ENCODE data around the gene CCDC110.

The CCDC110 gene

DNA sequence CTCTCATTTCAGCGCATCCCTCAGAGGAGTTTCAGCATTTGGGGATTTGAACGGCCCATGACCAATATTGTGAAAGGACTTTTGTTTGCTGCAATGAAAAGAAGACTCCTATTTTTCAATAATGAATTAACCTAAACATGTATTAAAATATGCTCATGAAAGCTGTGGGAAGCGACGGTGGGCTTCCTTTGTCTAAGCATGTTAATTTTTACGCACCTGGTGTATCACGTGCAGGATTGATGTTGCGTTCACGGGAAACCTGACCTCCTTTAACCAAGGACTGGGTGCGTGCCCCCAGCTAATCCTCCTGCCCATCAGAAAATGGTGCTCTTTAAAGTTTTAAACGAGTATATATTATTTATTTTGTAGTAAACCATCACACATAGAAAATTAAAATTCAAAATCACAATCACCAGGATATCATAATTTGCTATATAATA, 590 bp upstream of the CCDC110 start:
- DNase-seq (ENCODE audit: low read depth in 3 of 3) = no peak

DNA sequence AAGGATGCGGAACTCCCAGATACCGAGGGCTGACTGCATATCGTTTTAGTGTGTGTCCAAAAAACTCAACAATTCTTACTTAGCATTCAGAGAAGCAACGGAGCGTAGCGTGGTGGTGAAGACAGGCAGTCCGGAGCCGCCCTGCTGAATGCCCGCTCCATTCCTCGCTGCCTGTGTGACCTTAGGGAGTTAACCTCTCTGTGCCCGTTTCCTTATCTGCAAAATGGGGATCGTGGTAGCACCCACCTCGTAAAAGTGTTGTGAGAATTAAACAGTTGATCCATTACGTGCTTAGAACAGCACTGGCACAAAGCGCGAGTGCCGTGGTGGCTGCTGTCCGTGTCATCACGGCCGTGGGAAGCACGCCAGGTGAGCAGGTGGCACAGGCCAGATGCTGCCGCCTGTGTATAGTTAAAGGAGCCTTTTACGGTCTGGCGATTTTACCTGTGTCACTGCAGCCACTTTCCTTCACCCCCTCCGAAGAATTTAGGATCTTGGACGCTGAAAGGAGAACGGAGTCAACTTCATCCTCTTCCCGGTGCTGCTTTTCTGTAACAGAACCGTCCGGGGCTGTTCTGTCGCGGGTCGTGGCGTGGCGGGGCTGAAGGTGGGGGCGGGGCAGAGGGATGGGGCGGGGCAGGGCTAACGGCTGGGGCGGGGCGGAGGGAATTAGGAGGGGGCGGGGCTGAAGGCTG, 885 bp downstream of the CCDC110 start:
- peak in 1 of 3 experiments; percentile 13 for DNase-seq (ENCODE audit: low read depth in 3 of 3)

DNA sequence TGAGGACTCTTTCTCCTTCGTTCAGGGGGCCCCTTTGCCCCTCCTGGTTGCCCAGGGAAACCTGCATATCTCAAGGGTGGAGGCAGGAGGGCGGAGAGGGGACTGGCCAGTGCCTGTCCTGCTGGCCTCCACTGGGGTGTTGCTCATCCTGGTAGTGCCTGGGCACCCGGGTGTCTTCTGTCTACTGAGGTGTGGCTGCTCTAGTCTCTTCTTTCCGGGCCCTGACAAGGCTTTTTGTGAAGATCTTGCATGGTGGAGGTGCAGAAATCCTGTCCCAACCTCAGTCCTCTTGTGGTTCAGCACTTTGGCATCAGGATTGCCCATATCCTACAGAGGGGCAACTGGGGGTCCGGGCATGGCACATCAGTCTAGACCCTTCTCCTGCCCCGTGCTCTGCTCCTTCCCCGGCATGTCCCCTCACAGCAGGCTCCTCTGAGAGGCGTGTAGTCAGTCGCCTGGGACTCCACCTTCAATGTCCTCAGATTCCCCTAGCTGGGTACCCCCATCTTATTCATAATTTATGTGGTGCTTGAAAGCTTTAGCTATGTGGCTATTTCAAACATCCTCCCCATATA, 1.9 kb downstream of the CCDC110 start:
- DNase-seq (ENCODE audit: low read depth in 3 of 3) = no peak

DNA sequence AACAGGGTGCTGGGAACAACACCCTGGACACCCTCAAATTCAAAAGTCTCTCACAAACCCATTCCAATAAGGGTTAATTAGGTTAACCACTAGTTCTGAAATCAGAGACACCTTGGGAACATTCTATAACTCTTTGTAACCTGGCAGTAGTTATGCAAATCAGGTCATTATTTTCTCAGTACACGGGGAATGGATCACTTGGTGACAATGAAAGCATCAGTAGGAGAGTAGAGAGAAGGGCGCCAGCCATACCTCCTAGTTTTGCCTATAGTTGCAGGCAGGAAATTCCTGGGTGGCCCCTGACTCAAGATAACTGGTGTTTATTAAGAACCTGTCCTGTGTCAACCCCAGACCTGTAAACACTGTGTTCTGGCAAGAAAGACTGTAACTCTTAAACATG, 2.5 kb downstream of the CCDC110 start:
- DNase-seq (ENCODE audit: low read depth in 3 of 3) = no peak

DNA sequence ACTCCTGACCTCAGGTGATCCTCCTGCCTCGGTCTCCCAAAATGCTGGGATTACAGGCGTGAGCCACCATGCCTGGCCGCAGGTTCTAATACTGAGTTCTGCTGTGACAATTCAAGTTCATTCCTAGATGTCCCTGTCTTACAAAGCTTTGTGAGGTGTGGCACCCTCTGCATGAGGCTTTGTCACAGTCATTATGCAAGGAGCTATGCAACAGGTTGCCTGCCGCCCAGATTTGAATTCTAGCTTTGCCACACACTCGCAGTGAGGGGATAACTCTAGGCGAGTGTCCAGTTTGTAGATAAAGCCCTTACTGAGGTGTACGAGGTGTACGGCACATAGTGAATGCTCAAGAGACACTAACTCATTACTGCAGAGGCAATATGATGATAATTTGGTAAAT, 3.5 kb downstream of the CCDC110 start:
- no peak for DNase-seq (ENCODE audit: low read depth in 3 of 3)

DNA sequence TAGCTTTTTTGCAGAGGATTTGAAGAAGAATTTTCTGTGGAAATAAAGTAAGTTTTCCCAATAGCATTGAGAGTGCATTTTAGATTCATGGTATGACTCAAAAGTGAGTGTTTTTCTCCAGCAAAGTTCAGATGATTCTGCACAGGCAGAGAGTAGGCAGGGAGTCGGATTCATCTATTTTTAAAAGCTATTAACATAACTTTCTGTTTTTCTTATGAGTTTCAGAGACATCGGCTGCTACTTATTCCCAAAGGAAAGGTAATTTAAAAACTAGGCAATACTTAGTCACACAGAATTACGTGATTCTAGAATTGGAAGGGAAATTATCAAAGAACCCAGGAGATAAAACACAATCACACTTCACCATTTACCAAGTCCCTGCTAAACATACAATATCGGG, 4.4 kb downstream of the CCDC110 start:
- DNase-seq (ENCODE audit: low read depth in 3 of 3) = no peak

DNA sequence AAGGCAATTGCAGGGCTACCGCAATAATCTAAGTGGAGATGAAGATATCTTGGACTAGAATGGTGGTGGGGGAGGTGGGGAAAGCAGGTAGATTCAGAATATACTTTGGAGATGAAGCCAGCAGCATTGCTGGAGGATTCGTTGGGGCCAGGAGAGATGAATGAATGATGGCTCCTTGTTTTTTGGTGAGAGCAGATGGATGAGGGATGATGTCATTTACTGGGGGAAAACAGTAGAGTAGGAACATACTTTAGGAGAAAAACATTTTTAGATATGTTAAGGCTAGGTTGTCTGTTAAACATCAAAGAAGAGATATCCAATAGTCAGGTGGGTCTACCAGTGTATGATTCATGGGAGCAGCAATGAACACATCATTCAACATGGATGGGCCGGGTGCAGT, 5.8 kb downstream of the CCDC110 start:
- no peak for DNase-seq (ENCODE audit: low read depth in 3 of 3)

DNA sequence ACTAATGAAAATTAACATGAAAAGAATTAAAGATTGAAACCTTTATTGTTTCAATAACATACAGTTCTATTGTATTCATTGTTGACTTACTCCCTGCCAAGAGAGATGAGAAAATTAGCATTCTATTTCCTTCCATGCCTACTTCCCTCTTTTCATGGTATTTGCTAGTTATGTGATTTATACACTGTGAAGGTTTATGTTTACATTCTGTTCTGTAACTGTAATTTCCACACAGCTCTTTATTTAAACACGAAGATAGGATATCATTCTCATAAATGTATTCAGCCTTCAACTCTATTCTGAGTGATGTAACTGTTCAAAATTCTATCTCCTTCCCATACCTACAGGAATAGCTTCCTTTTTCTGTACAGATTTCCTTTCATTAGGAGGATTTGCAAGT, 6.6 kb downstream of the CCDC110 start:
- no peak for DNase-seq (ENCODE audit: low read depth in 3 of 3)

DNA sequence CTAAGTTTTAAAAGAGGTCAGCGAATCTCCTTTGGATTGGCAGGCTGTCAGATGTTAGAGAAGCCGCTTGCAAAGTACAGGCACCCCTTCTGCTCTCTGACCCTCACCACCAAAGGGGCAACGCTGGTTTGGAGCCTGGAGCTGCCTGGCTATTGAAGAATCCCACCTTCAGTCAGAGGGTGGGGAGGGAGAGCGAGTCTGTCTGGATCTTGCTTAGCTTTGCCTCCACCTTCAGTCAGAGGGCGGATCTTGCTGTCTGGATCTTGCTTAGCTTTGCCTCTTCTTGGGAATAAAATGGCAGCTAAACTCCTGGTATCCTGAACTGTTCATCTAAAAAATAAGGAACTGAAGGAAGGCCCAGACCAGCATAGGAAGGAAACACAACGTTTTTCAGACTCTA, 7.3 kb downstream of the CCDC110 start:
- no peak for DNase-seq (ENCODE audit: low read depth in 3 of 3)

DNA sequence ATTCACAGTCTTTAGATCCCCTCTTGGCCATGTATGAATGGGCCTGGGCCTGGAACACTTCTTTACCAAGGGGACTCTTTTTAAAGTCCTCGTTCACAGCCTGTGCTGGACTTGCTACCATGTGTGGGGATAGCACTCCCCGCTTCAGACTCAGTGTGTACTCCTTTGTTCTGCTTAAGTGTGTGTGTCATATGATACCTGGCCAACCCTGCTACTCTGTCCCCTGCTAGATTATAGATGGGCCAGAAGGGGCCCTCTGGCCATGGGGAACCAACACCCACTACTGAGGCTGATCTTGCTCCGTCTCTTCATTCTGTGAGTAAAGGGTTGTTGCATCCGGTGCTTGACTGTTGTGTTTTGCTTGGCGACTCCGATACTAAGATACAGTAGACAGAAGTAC, 8.0 kb downstream of the CCDC110 start:
- DNase-seq (ENCODE audit: low read depth in 3 of 3) = no peak

DNA sequence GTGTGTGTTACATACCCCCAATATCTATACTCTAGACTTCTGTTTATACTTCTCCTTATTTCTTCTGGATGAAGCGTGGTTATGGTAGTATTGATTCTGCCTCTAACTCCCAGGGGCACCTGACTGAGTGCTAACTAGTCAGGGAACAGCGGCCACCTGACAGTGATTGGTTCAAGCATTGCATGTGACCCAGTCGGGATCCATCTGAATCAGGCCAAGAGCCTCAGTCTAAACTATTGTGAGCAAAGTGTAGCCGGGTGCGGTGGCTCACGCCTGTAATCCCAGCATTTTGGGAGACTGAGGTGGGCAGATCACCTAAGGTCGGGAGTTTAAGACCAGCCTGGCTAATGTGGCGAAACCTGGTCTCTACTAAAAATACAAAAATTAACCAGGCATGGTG, 10.0 kb downstream of the CCDC110 start:
- DNase-seq (ENCODE audit: low read depth in 3 of 3) = no peak

DNA sequence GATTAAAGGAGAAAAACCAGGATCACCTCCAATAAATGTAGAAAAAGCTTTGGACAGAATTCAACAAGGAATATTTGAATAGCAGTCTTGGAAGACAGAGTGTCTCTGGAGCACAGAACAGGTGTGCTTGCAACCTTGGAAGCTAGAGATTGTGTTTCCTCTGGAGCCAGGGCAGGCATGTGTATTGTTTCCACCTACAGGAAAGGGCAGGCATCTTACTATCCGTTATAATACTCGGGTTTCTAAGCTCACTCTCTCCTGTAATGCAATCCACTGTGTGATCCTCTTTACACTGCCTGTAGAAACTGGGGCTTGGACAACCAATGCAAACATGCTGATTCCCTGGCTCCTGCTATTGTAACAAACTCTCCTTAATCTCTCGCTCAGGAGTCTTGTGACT, 14.4 kb downstream of the CCDC110 start:
- DNase-seq (ENCODE audit: low read depth in 3 of 3) = no peak

DNA sequence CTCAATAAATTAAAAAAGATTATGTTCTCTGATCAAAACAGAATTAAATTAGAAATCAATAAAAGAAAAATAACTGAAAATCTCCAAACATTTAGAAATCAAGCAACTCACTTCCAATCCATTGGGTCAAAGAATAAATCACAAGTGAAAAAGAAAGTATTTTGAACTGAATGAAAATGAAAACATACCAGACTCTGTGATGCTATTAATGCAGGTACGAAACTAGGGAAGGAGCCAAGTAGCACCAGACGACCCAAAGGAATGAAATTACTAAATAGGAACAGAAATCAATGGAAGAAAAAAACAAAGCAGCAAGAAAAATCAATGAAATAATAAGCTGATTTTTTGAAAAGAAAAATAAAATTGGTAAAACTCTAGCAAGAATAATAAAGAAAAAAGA, 15.4 kb downstream of the CCDC110 start:
- DNase-seq (ENCODE audit: low read depth in 3 of 3) = no peak

DNA sequence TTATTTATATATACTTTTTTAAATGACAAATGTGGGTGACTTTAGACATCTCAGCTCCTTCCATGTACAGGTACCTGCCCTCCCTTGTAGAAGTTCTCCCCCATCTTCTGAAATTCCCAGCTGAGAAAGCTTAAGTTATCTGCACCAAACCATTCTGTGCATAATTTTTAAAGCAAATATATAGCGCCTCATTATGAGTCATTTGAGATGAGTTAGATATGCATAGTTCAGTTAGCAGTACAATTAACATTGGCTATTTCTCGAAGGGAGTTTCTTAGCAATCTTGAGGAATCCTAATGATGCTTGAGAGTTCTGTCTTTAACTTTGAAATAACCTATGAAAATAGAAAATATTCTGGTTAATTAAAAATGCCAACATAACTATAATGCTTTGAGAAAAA, 26.3 kb downstream of the CCDC110 start:
- DNase-seq (ENCODE audit: low read depth in 3 of 3) = no peak

DNA sequence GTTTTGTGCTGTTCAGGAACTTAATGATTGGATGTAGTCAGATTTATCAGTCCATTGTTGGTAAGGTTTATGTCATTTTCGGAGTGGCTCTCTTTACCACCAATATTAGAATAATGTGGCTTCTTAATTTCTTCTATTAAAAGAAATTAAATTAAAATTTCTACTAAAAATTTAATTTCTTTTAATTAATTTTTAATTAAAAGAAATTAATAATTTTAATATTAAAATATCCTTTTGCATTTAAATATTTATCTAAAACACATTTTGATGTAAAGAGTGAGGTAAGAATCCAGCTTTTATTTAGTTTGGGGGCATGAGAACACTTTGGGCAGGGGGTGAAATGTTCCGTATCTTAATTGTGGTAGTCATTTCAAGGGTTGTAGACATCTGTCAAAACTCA, 30.1 kb downstream of the CCDC110 start:
- DNase-seq (ENCODE audit: low read depth in 3 of 3) = no peak

DNA sequence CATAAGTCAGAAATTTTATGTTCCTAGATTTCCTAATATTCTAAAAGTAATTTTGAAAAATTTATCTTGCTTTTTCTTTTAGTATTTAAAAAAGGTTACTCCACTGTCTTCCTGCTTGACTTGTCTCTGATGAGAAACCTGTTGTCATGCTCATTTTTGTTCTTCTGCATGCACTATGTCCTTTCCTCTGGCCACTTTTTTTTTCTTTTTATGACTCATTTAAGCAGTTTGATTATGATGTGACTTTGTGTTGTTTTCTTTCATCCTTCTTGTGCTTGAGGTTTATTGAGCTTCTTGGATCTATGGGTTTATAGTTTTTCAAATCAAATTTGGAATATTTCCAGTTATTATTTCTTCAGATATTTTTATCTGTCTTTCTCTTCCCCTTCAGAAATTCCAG, 33.7 kb downstream of the CCDC110 start:
- DNase-seq (ENCODE audit: low read depth in 3 of 3) = no peak

DNA sequence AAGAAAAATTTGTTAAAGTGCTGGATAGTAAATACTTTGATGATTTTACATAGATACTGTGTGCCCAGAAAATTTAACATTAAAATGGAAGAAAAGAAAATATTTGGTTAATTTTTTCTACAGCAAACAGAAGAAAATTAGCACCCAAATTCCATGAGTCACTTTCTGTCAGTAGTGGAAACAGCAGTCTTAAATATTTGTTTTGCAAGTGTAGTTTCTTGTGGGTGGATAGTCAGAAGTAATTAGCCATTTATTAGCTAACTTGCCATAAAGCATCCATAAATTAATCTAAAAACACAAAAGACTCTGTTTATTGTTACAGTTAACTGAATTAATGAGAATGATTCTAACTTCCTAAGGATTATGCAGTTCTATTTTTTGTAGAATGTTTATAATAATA, 36.1 kb downstream of the CCDC110 start:
- DNase-seq (ENCODE audit: low read depth in 3 of 3) = no peak

DNA sequence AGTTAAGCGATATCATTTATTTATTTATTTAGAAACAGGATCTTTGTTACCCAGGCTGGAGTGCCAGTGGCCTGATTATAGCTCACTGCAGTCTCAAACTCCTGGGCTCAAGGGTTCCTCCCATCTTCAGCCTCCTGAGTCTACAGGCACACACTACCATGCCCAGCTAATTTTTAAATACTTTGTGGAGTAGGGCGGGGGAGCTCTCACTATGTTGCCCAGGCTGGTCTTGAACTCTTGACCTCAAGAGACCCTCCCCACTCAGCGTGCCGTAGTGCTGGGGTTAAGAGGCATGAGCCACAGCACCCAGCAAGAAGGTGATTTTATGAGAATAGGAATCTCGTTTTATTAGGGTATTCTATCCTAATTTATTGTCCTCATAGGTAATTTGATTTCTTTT, 41.9 kb downstream of the CCDC110 start:
- DNase-seq (ENCODE audit: low read depth in 3 of 3) = no peak

DNA sequence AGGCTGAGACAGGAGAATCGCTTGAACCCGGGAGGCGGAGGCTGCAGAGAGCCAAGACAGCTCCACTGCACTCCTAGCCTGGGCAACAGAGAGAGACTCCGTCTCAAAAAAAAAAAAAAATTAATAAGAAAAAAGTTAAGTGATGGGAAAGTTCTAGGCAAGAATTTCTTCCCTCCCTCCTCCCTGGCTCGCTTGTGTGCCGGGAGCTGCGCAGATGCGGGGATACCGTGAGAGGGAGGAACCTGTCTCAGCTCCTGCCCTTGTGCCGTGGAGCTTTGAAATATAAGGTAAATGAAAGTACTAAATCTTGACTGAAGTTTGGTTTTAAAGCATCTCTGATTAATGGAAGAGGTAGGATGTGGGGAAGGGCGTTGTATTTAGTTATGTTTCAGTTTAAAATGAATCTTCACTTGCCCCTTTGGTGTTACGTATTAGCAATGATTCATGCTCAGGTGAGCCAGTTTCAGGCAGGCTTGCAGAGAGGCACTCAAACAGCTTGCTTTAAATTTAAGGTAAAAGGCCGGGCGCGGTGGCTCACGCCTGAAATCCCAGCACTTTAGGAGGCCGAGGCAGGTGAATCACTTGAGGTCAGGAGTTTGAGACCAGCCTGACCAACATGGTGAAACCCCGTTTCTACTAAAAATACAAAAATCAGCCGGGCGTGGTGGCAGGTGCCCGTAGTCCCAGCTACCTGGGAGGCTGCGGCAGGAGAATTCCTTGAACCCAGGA, 44.4 kb downstream of the CCDC110 start:
- no peak for DNase-seq (ENCODE audit: low read depth in 3 of 3)

DNA sequence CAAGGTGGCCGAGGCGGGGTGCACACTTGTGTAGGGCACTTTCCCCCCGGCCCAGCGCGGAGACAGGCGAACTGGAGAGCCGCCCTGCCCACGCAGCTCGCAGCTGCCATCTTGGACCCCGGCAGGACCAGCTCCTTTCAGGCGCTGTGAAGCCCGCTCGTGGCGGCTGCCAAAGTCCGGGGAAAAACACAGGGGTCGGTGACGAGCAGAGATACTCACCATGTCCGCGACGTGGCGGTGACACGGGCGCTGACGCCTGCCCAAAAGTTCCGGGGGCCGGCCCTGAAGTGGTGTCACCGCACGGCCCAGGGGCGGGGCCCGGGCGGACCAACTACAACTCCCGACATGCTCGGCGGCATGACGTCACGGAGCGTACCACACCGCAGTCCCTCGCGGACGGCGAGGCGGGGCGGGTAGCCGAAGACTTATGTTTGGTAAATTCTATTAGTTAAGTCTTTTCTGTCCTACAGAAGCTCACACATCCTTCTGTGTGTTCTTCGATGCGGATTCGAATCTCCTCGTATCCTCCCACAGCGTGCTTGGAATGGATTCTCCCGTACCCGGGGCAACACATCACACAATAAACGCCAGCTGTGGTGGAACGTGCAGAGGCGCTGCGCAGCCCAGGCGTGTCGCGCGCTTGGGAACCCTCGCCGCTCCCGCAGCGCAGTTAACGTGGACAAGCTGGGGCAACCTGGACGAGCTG, 45.7 kb downstream of the CCDC110 start, which contains the start of gene UFSP2:
Gene UFSP2, minus strand, starts transcription at position 318 of the 706 bp plus-strand sequence. Its CDS starts 96 bp downstream, at position 222.
- peak; percentile 69 to 78 (median 74) for DNase-seq (ENCODE audit: low read depth in 3 of 3)

DNA sequence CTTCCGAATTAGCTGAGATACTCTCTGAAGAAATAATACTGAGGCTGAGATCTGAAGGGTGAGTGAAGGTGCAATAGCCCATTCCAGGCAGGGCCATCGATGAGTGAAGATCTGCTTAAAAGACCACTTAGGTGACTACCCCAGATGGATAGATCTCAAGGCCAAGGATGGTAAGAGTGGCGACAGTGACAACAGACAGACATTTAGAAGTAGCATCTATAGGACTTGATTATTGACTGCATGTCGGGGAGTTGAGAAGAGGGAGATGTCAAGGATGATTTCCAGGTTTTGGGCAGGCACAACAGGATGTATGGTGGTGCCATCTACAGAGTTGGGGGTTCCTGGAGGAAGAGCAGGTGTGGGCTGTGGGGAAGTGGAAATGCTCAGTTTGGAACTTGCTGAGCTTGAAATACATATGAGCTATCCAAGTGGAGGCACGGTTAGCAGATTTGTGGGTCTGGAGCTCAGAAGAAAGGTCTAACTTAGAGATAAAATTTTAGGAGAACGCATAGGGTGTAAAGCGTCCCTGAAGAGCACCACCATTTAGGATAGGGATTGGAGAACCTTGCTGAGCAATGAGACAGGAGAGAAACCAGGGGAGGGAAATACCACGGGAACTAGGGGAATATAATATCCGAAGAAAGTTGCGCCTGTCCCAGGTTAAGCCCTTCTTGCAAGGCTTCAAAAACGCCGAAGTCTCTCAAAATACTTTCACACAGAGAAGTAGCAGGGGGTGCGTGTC, 46.5 kb downstream of the CCDC110 start:
- no peak for DNase-seq (ENCODE audit: low read depth in 3 of 3)
